ENCODE data around the gene P2RY12.

The P2RY12 gene

GRCh38 chr3:151307131-151307530, 77.4 kb downstream of the P2RY12 start:
- no peak for DNase-seq (ENCODE audit: low read depth in 2 of 2)

- DNase-seq (ENCODE audit: low read depth in 2 of 2): no peak
These were observed 78.3 kb downstream of the P2RY12 start for GRCh38 chr3:151306168-151306810.

GRCh38 chr3:151305775-151306151, 78.8 kb downstream of the P2RY12 start:
- no peak for DNase-seq (ENCODE audit: low read depth in 2 of 2)

GRCh38 chr3:151305060-151305774, 79.3 kb downstream of the P2RY12 start:
- DNase-seq (ENCODE audit: low read depth in 2 of 2): no peak

- no peak for DNase-seq (ENCODE audit: low read depth in 2 of 2)
These were observed 80.8 kb downstream of the P2RY12 start for GRCh38 chr3:151303751-151304150.

- no peak for DNase-seq (ENCODE audit: low read depth in 2 of 2)
These were observed 82.8 kb downstream of the P2RY12 start for GRCh38 chr3:151301787-151302186.

GRCh38 chr3:151300539-151300938, 84.0 kb downstream of the P2RY12 start:
- no peak for DNase-seq (ENCODE audit: low read depth in 2 of 2)

- DNase-seq (ENCODE audit: low read depth in 2 of 2): no peak
These were observed 85.5 kb downstream of the P2RY12 start for GRCh38 chr3:151299006-151299405.

GRCh38 chr3:151297429-151297828, 87.1 kb downstream of the P2RY12 start:
- no peak for DNase-seq (ENCODE audit: low read depth in 2 of 2)

- DNase-seq (ENCODE audit: low read depth in 2 of 2): no peak
These were observed 88.3 kb downstream of the P2RY12 start for GRCh38 chr3:151296226-151296625.

GRCh38 chr3:151293127-151293526, 91.4 kb downstream of the P2RY12 start:
- no peak for DNase-seq (ENCODE audit: low read depth in 2 of 2)

- DNase-seq (ENCODE audit: low read depth in 2 of 2): no peak
These were observed 93.9 kb downstream of the P2RY12 start for GRCh38 chr3:151290673-151291072.

GRCh38 chr3:151289445-151289844, 95.1 kb downstream of the P2RY12 start:
- DNase-seq (ENCODE audit: low read depth in 2 of 2): no peak
